Ovary (tissue), 3 donors: ENCODE results near the gene RASA3.

ENCODE experiments used
- EP300 ChIP-seq: sonication (generic); formaldehyde crosslinking; IDR thresholded peaks from one replicate; pipeline ENCODE4 v1.6.1; 2017; ENCODE audit warnings: antibody characterized with exemption
- POLR2A ChIP-seq: fragments of 450-650 bp; IDR thresholded peaks from one replicate; pipeline ENCODE4 v1.6.1; 2017; ENCODE audit warnings: antibody characterized with exemption, mild to moderate bottlenecking, moderate library complexity
- TF ChIP-seq, protein P1 (sequence below), 3 donors: fragments of 450-650 bp in 2 of 3; fragments of 200-600 bp in 1 of 3; IDR thresholded peaks; one replicate each; pipeline versions ENCODE4 v1.5.1 to v1.8.0; 2016 to 2022; ENCODE audit warnings: antibody characterized with exemption in 3 of 3, mild to moderate bottlenecking in 1 of 3
- donor health status: DM: no; HTN: no; CAD: no.

DNA sequence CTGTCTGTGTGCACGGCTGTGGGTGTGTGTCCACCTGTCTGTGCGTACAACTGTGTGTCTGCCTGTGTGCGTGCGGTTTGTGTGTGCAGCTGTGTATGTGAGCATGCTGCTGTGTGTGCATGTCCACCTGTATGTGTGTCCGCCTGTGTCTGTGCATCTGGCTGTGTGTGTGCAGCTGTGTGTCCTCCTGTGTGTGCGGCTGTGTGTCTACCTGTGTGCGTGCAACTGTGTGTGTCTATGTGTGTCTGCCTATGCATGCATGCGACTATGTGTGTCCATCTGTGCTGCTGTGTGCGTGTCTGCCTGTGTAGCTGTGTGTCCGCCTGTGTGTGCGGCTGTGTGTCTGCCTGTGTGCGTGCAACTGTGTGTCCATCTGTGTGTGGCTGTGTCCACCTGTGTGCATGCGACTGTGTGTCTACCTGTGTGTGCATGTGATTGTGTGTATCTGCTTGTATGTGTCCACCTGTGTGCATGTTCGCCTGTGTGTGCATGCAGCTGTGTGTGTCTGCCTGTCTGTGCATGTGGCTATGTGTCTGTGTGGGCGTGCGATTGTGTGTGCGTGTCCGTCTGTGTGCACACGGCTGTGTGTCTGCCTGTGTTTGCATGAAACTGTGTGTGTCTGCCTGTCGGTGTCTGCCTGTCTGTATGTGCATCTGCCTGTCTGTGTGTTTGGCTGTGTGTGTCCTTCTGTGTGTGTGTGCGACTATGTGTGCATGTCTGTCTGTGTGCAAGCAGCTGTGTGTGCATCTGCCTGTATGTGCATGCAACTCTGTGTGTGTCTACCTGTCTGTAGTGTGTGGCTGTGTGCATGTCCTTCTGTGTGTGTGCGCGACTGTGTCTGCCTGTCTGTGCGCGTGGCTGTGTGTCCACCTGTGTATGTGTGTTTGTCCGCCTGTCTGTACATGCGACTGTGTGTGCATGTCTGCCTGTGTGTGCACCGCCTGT is 101.5 kb downstream of the RASA3 start:
- TF ChIP-seq, protein P1, sequence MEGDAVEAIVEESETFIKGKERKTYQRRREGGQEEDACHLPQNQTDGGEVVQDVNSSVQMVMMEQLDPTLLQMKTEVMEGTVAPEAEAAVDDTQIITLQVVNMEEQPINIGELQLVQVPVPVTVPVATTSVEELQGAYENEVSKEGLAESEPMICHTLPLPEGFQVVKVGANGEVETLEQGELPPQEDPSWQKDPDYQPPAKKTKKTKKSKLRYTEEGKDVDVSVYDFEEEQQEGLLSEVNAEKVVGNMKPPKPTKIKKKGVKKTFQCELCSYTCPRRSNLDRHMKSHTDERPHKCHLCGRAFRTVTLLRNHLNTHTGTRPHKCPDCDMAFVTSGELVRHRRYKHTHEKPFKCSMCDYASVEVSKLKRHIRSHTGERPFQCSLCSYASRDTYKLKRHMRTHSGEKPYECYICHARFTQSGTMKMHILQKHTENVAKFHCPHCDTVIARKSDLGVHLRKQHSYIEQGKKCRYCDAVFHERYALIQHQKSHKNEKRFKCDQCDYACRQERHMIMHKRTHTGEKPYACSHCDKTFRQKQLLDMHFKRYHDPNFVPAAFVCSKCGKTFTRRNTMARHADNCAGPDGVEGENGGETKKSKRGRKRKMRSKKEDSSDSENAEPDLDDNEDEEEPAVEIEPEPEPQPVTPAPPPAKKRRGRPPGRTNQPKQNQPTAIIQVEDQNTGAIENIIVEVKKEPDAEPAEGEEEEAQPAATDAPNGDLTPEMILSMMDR (IDR thresholded peaks at IDR 0.05): no peak
- no peak for TF ChIP-seq POLR2A
- TF ChIP-seq EP300: no peak
